Activated CD4-positive, alpha-beta T cell treated with anti-CD3 and anti-CD28 coated beads, Interleukin-2, amount 10 ng/mL, durations not matched to agents 24 days and 14 days (primary cell): Measurements from ENCODE around the gene PSMG3. TPM values are rescaled to one million over a fixed set of nuclear protein-coding genes. Genes with fewer than 3 reads are reported as not detected.
A peak's percentile ranks its signal among the peaks of the same experiment; 100 is the strongest.
"Not testable (repeated sequence)": the region's sequence is repeated elsewhere in the genome, so short reads cannot be mapped to it uniquely, and the experiment has no call there.

Experiments used
- DNase-seq: peaks from one replicate; pipeline ENCODE4 v3.0.0; 2022
- H3K27ac Mint-ChIP-seq: one replicate; pipeline ENCODE4 v1.8.0; 2022; ENCODE audit warnings: mild to moderate bottlenecking, mixed read lengths
- H3K27me3 Mint-ChIP-seq: one replicate; pipeline ENCODE4 v1.8.0; 2022; ENCODE audit warnings: mixed read lengths
- H3K36me3 Mint-ChIP-seq: one replicate; pipeline ENCODE4 v1.8.0; 2022; ENCODE audit warnings: low read depth, mild to moderate bottlenecking, mixed read lengths
- H3K4me1 Mint-ChIP-seq: one replicate; pipeline ENCODE4 v1.8.0; 2021; ENCODE audit warnings: mixed read lengths
- H3K4me3 Mint-ChIP-seq: one replicate; pipeline ENCODE4 v1.8.0; 2022; ENCODE audit warnings: mild to moderate bottlenecking, moderate library complexity, mixed read lengths
- H3K9me3 Mint-ChIP-seq: one replicate; pipeline ENCODE4 v1.8.0; 2021; ENCODE audit warnings: mixed read lengths
- intact Hi-C: fragments of 100-400 bp; cut with micrococcal nuclease; formaldehyde crosslinking; loops from one replicate; pipeline ENCODE4 v1.15.1; 2023
- total RNA-seq: library from RNA; stranded (reverse); gene quantifications from 2 replicates; pipeline ENCODE4 v1.2.3, GENCODE V29; 2022

PSMG3 gene
- total RNA-seq, 1 donor from 2014 or later = 58.5 TPM

DNA sequence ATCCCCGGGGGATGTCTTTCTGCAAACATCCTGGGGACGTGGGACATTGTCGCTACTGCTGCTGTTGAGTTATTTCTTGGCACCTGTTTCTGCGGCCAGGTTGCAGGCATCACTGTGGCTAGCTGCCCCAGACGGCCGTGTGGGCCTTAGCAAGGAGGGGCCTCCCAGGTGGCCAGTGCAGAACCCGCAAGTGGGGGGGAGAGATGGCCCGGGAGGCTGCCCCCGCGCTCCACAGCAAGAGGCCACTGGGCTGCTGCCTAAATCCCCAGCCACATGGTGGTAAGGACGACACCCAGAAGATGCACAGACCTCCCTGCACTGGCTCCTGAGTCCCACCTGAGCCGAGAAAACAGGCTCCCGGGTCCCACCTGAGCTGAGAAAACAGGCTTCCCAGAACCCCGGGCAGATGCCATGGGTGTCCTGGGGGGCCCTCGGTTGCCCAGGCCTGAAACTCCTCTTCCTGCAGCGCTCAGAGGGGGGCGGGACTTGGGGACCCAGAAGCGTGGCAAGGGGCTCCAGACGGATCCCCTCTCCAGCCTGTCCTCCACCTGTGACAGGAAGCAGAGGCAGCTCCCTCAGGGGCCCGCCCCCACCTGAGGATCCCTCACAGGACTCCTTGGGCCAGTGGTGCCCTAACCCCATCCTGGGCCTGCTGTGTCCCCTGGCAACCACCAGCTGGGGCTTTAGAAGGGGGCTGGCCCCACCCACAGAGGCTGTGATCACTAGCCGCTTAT is 40.3 kb downstream of the PSMG3 start:
- intact Hi-C loops = loop anchor here (5.0 kb wide), 1 partner anchor 367 kb away; the partner anchor contains the start of gene ZFAND2A
- Mint-ChIP-seq H3K27me3 (peaks cover 11% of the 10 kb centered on the region), H3K36me3 (no peaks in the 10 kb centered on the region), H3K4me1 (peaks cover 23% of the 10 kb centered on the region), H3K9me3 (no peaks in the 10 kb centered on the region), H3K27ac (no peak overlapping the region), H3K4me3 (peak overlapping the region; percentile 70)
- DNase-seq = peak; percentile 65

DNA sequence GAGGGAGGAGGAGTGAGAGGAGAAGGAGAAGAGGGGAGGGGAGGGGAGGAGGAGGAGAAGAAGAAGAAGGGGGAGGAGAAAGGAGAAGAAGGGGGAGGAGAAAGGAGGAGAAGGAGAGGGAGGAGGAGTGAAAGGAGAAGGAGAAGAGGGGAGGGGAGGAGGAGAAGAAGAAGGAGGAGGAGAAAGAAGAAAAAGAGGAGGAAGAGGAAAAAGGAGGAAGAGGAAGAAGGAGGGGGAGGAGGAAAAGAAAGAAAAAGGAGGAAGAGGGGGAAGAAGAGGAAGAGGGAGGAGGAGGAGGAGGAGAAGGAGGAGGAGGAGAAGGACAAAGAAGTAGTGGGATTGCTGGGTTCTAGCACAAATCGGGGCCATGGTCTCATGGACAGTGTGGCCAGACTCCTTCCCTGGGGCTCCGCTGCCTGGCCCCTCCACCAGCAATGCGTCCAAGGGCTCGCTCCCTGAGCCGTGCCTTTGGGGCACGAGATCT is 43.5 kb downstream of the PSMG3 start:
- Mint-ChIP-seq H3K36me3 (no peaks in the 10 kb centered on the region), H3K27ac (no peak overlapping the region), H3K27me3 (peaks cover 11% of the 10 kb centered on the region), H3K4me3 (no peak overlapping the region), H3K4me1 (peaks cover 4% of the 10 kb centered on the region), H3K9me3 (no peaks in the 10 kb centered on the region)
- no peak for DNase-seq
- intact Hi-C loops = no loop called here

DNA sequence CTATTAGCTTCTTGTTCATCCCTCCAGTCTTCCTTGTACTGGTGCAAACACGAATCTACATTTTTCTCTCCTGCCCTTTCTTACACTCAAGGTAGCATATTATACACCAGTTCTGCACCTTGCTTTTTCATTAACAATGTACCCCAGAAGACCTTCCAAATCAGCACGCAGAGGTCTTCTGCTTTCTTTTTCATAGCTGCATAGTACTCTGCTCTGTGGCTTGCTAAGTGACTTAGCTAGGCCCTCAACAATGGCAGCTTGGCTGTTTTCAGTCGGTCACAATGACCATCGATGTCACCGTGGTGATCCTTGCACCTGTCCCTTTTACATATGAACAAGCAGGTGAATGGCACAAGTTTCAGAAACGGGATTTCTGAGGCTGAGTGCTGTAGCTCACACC is 44.4 kb downstream of the PSMG3 start:
- DNase-seq = no peak
- intact Hi-C loops = no loop called here
- H3K27ac Mint-ChIP-seq = no peak overlapping the region

DNA sequence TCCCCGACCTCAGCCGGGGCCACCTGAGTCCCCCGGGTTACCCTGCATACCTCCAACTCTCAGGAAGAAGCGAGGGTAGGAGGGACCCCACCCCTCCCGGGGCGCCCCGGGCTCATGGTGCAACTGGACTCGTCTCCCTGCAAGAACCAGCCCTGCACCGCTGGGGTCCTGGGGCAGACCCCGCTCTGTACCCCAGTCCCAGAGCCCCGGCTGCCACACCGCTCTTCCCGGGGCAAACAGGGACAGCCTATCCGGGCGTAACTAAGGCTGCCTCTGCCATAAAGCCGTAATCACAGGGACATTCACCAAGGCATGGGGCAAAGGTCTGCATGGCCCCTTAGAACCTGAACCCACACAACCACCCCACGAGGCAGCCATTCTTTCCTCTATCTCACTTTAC is 46.0 kb downstream of the PSMG3 start:
- H3K27me3 Mint-ChIP-seq = peaks cover 11% of the 10 kb centered on the region
- H3K4me1 Mint-ChIP-seq = peaks cover 2% of the 10 kb centered on the region
- peaks cover 9% of the 10 kb centered on the region for H3K9me3 Mint-ChIP-seq
- no peaks in the 10 kb centered on the region for H3K36me3 Mint-ChIP-seq
- no peak overlapping the region for H3K4me3 Mint-ChIP-seq
- no peak for DNase-seq
- no peak overlapping the region for H3K27ac Mint-ChIP-seq
- intact Hi-C loops = no loop called here

More for the DNA sequence above, 44.4 kb downstream of the PSMG3 start:
- Mint-ChIP-seq H3K36me3 (no peaks in the 10 kb centered on the region), H3K4me3 (no peak overlapping the region), H3K9me3 (no peaks in the 10 kb centered on the region), H3K4me1 (peaks cover 4% of the 10 kb centered on the region), H3K27me3 (peaks cover 11% of the 10 kb centered on the region)

DNA sequence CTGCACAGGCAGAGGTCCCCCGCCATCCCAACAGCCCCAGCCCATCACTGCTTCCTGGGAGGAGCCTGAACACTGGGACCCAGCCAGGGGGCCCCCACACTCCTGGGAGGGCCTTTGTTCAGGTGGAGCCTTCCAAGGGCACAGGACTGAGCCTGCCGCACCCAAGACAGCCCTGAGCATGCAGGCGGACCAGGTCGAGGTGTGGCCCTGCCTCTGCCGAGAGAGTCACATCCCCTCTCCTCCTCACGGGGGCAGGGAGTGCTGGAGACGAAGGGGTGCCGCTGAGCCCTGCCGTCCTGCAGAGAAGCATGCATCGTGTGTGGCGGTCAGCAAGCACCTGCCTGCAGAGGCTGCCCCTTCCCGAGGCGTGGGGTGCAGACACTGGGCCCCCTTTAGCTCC is 46.6 kb downstream of the PSMG3 start:
- Mint-ChIP-seq H3K27me3 (peaks cover 11% of the 10 kb centered on the region), H3K36me3 (no peaks in the 10 kb centered on the region), H3K4me1 (peaks cover 2% of the 10 kb centered on the region), H3K27ac (no peak overlapping the region), H3K9me3 (peaks cover 9% of the 10 kb centered on the region), H3K4me3 (no peak overlapping the region)
- intact Hi-C loops = no loop called here
- DNase-seq = no peak

DNA sequence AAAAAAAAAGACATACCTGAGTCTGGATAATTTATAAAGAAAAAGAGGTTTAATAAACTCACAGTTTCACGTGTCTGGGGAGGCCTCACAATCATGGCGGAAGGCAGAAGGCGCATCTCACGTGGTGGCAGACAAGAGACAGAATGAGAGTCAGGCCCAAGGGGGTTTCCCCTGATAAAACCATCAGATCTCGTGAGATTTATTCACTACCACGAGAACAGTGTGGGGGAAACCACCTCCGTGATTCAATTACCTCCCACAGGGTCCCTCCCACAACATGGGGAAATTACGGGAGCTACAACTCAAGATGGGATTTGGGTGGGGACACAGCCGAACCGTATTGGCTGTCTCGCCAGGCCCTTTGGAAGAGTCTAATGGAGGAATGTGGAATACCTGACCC is 48.4 kb downstream of the PSMG3 start:
- Mint-ChIP-seq H3K4me3 (no peak overlapping the region), H3K27me3 (peaks cover 7% of the 10 kb centered on the region), H3K36me3 (no peaks in the 10 kb centered on the region), H3K27ac (no peak overlapping the region), H3K4me1 (peaks cover 2% of the 10 kb centered on the region), H3K9me3 (peaks cover 9% of the 10 kb centered on the region)
- intact Hi-C loops = no loop called here
- no peak for DNase-seq

DNA sequence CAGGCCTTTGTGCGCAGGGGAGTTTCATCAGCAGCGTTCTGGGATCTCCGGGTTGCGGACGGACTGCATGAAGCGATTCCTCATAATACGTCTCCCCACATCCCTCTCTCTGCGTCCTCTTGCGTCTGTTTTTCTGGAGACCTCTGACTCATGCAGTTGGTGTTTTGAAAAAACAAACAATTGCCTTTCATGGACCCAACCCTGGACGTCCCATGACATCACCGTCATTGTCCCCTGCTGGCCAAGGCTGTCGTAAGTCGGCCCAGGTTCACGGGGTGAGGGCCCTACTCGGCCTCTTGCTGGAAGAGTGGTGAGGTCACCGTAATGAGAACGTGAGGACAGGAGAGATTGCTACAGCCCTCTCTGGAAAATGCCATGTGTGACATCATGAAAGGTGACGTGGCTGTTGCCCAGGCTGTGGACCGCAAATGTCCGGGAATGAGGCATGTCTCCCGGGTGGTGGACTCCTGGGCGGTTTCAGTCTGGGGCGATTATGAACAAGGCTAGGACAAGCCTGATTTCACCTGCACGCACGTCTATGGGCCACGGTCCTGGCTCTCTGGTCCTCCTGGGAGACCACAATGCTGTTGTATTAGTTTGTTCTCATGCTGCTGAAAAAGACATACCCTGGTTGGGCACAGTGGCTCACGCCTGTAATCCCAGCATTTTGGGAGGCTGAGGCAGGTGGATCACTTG is 49.1 kb downstream of the PSMG3 start:
- Mint-ChIP-seq H3K4me3 (no peak overlapping the region), H3K36me3 (no peaks in the 10 kb centered on the region), H3K4me1 (no peaks in the 10 kb centered on the region), H3K27ac (no peak overlapping the region), H3K9me3 (peaks cover 9% of the 10 kb centered on the region), H3K27me3 (peaks cover 4% of the 10 kb centered on the region)
- DNase-seq = no peak
- intact Hi-C loops = no loop called here

DNA sequence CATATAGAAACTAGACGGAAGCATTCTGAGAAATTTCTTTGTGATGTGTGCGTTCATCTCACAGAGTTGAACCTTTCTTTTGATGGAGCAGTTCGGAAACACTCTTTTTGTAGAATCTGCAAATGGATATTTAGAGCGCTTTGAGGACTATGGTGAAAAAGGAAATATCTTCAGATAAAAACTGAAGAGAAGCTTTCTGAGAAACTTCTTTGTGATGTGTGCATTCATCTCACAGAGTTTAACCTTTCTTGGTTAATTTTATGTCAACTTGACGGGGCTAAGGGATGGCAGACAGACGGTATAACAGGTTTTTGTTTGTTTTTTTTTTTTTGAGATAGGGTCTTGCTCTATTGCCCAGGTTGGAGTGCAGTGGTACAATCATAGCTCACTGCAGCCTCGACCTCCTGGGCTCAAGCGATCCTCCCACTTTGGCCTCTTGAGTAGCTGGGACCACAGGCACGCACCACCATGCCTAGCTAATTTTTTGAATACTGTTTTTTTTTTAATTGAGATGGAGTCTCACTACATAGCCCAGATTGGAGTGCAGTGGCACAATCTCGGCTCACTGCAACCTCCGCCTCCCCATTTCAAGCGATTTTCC is 50.4 kb downstream of the PSMG3 start:
- H3K4me3 Mint-ChIP-seq, H3K4me1 Mint-ChIP-seq, DNase-seq, intact Hi-C loops, H3K36me3 Mint-ChIP-seq, H3K27ac Mint-ChIP-seq, H3K9me3 Mint-ChIP-seq, H3K27me3 Mint-ChIP-seq: not testable (repeated sequence)

Other genes starting within 250 kb of the PSMG3 start
- 1.8 TPM in 2 replicates for gene MICALL2, start 110.6 kb downstream of the PSMG3 start, total RNA-seq
- 89.5 and 94.3 TPM in 2 replicates for gene INTS1, start 65.6 kb downstream of the PSMG3 start, total RNA-seq
- gene MAFK, start 39.3 kb downstream of the PSMG3 start, total RNA-seq = 42.9 and 45.5 TPM in 2 replicates
- not detected in 2 replicates for gene TMEM184A, start 13.8 kb downstream of the PSMG3 start, total RNA-seq
- gene ELFN1, start 100.2 kb upstream of the PSMG3 start, total RNA-seq = not detected in 2 replicates